GM12878 (cell line): ENCODE results near the gene UNC45B. TPM values are rescaled to one million over a fixed set of nuclear protein-coding genes. Genes with fewer than 3 reads are reported as not detected.
A peak's percentile ranks its signal among the peaks of the same experiment; 100 is the strongest.

Experiments
- BMI1 ChIP-seq: fragments of 450-650 bp; IDR thresholded peaks from 2 replicates; pipeline ENCODE4 v1.6.1; 2016; ENCODE audit warnings: mild to moderate bottlenecking, moderate library complexity, borderline replicate concordance
- FOXK2 ChIP-seq: fragments of 450-650 bp; IDR thresholded peaks from 2 replicates; pipeline ENCODE4 v1.6.1; 2017; ENCODE audit warnings: mild to moderate bottlenecking, moderate library complexity
- MEF2B ChIP-seq: fragments of 450-650 bp; IDR thresholded peaks from 2 replicates; pipeline ENCODE4 v1.6.1; 2018; ENCODE audit warnings: mild to moderate bottlenecking, moderate library complexity; ENCODE audit not compliant: partially characterized antibody, poor library complexity, severe bottlenecking
- PKNOX1 ChIP-seq: fragments of 450-650 bp; IDR thresholded peaks from 2 replicates; pipeline ENCODE4 v1.6.1; 2016; ENCODE audit warnings: mild to moderate bottlenecking
- REST ChIP-seq: IDR thresholded peaks from 2 replicates; pipeline ENCODE4 v1.6.1; 2012; ENCODE audit warnings: mild to moderate bottlenecking, low read depth, low read length
- TARDBP ChIP-seq: IDR thresholded peaks from 2 replicates; pipeline ENCODE4 v1.6.1; 2016; ENCODE audit warnings: borderline replicate concordance
- polyA plus RNA-seq, 11 experiments: library from polyadenylated mRNA; depleted of rRNA in 4 of 11; unstranded in 6 of 11; stranded (reverse) in 5 of 11; fragments of >200 nt; fragmentation: Nextera tagmentation in 4 of 11; fragmentation: Illumina TruSeq in 1 of 11; extraction: Ambion mirVana in 4 of 11; extraction: Trizol in 1 of 11; gene quantifications; 1 replicate in 1 of 11; 2 replicates in 10 of 11; pipeline versions ENCODE4 v1.2.1 to v1.2.3, GENCODE V29; 2011 to 2016; ENCODE audit warnings: inconsistent platforms in 2 of 11, missing spikeins in 2 of 11, low read depth in 1 of 11
- total RNA-seq, 4 experiments: library from RNA; depleted of rRNA in 3 of 4; stranded (reverse); fragments of >200 nt in 3 of 4; fragmentation: Illumina TruSeq in 1 of 4; extraction: Trizol in 1 of 4; gene quantifications; 2 replicates each; pipeline versions ENCODE4 v1.2.1 to v1.2.3, GENCODE V29; 2013 to 2021

Gene UNC45B
- total and polyA plus RNA-seq, 10 of the 15 experiments (the other 5 are each of a cell fraction or from before 2014, with no cell fraction given): 0.03 TPM; not detected in 9

GRCh38 chr17:35117984-35118383 lies 29.6 kb upstream of the UNC45B start (continued):
- TF ChIP-seq FOXK2: no peak
- TF ChIP-seq MEF2B: peak; percentile 89
- no peak for TF ChIP-seq REST
- no peak for TF ChIP-seq BMI1
- peak; percentile 65 for TF ChIP-seq PKNOX1
- TF ChIP-seq TARDBP: no peak
